Measurements from ENCODE around the gene IFI44.
A peak's percentile ranks its signal among the peaks of the same experiment; 100 is the strongest.

The IFI44 gene, protein sequence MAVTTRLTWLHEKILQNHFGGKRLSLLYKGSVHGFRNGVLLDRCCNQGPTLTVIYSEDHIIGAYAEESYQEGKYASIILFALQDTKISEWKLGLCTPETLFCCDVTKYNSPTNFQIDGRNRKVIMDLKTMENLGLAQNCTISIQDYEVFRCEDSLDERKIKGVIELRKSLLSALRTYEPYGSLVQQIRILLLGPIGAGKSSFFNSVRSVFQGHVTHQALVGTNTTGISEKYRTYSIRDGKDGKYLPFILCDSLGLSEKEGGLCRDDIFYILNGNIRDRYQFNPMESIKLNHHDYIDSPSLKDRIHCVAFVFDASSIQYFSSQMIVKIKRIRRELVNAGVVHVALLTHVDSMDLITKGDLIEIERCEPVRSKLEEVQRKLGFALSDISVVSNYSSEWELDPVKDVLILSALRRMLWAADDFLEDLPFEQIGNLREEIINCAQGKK

DNA sequence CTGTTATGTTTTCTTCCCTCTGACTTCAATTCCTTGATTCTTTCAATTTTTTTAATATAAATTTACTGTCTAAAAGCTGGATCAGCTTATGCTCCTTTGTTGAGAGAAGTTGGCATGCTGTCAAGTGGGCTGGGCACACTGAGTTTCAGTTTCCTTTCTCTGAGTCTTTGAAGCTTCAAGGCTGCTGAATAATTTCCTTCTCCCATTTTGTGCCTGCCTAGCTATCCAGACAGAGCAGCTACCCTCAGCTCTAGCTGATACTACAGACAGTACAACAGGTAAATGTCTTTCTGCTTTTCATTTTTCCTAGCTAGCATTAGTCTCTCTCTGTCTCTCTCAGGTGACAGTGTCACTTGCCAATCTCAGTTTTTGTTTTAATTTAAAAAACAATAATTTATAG is at the start of gene IFI44:
Gene IFI44, plus strand, starts transcription at position 204 of the 400 bp plus-strand sequence. CDS start 365 bp downstream, outside the sequence.
- DNase-seq (ENCODE audit: low spot score), result peak; percentile 75

DNA sequence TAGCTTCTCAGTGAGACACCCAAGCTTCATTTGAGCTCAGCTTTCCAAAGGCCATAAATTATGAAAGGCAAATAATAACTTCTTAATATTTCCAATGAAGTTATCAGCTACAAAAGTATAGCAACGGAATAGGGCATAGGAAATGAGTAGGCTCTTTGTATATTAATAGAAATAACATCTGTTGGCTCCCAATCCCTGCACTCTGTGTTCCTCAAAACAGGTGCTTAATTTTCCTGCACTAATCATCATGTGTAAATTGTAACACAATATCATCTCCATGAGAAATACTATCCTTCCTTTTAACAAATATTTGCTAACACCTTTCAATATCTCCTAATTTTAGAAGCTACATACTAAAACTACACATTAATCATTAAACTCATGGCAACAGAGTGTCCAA is 48.6 kb upstream of the IFI44 start:
- no peak for DNase-seq (ENCODE audit: low spot score)

DNA sequence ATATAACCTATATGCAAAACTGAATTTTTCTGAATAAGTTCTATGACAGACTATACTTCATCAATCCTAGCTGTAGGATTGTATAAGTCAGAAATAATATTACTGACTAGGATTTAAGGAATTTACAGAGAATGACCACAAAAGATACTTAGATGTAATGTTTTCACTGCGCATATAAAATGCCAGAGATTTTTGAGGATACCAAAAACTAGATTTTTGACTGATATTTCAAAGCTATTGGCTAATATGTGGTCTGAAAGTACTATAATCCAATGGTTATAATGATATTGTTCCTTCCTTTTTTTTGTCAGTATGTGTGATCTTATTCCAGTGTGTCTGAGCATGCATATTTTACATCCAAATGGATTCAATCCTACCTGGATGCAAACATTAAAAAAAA is 46.4 kb upstream of the IFI44 start:
- no peak for DNase-seq (ENCODE audit: low spot score)

DNA sequence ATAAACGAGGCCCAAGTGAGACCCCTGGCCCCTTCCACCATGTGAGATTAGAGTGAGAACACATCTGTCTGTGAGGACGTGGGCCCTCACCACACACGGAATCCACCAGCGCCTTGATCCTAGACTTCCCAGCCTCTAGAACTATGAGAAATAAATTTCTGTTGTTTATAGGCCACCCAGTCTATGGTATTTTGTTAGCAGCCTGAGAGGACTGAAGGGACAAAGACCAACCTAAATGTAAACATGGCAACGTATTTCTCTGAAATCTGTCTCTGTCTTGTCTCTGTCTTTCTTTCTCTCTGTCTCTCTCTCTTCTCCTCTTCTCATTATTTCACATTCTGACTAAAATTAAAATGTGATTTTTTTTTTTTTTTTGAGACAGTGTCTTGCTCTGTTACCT is 45.0 kb upstream of the IFI44 start:
- DNase-seq (ENCODE audit: low spot score), result no peak

DNA sequence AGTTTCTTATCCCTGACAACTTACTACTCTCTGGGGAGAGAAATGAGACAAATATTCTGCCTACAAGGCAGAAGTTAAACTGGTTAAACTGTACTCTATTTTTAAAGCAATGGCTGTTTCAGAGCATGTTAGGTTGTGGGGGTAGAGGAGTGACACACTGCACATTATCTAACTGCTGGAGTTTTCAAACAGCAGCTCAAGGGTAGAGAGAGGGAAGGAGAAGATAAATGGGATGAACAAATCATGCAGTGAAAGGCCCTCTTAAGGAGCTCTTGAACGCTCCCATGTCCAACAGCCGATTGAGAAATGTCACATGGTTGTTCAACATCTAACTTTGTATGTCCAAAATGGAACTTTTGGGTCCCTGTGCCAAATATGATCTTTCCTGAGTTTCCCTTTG is 43.4 kb upstream of the IFI44 start:
- no peak for DNase-seq (ENCODE audit: low spot score)

DNA sequence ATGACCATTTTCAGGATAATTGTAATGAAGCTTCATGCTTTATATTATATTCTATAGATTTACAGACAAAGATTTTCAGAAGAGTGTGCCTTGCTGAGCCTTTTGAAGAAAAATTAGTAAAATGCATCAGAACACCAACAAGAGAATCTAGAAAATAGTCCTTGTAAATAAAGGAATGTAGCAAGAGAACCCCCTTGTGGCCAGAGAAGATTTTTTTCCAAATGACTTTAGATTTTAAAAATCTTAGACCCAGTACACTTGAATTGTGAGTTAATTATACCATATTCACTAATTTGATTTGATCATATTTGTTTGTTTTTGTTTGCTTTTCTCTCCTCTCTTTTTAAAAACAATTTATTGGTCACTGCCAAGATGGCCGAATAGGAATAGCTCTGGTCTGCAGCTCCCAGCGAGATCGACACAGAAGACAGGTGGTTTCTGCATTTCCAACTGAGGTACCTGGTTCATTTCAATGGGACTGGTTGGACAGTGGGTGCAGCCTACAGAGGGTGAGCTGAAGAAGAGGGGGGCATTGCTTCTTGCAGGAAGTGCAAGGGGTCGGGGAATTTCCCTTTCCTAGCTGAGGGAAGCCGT is 42.2 kb upstream of the IFI44 start:
- DNase-seq (ENCODE audit: low spot score), result no peak

DNA sequence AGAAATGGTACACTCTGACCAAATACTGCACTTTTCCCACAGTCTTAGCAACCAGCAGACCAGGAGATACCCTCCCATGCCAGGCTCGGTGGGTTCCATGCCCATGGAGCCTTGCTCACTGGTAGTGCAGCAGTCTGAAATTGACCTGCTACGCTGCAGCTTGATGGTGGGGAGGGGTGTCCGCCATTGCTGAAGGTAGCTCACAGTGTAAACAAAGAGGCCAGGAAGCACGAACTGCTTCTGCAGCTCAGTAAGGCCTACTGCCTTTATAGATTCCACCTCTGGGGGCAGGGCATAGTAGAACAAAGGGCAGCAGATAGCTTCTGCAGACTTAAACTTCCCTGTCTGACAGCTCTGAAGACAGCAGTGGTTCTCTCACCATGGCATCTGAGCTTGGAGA is 41.7 kb upstream of the IFI44 start:
- DNase-seq (ENCODE audit: low spot score), result no peak

DNA sequence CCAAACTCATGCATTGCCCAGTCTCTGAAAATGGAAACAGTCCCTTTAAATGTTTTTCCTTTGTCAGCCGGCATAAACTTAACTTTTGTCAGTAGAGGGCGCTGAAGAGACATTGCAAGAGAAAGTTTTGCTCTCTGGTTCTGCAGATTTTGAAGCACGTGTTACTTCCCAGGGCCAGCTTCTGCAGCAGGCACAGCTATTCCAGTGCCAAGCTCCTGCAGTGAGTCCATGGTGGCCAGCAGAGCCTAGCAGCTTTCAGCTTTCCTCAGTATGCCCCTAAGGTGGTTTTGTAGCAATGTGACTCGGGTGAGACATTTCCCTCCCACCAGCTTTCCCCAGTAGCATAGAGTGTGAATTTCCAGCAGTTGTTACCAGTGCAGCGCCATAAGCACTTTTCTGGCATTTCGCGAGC is 32.0 kb upstream of the IFI44 start:
- peak; percentile 86 for DNase-seq (ENCODE audit: low spot score)

DNA sequence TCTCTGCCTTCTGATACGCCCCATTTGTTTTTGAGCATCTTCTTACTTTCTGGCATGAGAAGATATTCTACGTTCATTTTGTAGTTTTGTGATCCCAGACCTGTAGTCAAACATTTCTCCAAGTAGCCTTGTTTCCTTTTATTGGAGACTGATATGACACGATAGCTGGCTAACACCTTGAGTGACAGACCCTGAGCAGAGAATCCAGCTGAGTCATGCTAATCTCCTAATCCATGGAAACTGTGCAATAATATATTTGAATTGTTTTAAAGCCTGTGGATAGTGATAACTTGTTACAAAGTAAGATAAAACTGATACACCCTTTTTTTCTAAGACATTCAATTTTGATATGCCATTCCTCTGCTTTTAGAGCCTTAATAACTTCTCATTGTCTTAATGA is 30.6 kb upstream of the IFI44 start:
- no peak for DNase-seq (ENCODE audit: low spot score)

DNA sequence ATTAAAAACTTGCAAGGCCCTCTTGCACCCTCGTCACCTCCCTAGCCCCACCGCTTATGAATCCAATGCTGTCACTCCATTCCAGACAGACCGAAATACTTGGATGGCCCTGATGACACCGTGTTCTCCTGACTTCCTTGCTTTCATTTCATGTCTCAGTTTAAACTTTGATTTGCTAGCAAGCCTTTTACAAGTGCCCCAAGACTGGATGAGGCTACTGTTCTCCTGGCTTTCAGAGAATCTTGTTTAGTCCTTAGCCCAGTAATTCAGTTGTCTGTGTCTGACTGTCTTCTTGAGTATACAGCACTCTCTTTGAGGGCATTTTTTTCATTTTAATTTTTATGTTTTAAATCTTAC is 30.2 kb upstream of the IFI44 start:
- DNase-seq (ENCODE audit: low spot score), result no peak

DNA sequence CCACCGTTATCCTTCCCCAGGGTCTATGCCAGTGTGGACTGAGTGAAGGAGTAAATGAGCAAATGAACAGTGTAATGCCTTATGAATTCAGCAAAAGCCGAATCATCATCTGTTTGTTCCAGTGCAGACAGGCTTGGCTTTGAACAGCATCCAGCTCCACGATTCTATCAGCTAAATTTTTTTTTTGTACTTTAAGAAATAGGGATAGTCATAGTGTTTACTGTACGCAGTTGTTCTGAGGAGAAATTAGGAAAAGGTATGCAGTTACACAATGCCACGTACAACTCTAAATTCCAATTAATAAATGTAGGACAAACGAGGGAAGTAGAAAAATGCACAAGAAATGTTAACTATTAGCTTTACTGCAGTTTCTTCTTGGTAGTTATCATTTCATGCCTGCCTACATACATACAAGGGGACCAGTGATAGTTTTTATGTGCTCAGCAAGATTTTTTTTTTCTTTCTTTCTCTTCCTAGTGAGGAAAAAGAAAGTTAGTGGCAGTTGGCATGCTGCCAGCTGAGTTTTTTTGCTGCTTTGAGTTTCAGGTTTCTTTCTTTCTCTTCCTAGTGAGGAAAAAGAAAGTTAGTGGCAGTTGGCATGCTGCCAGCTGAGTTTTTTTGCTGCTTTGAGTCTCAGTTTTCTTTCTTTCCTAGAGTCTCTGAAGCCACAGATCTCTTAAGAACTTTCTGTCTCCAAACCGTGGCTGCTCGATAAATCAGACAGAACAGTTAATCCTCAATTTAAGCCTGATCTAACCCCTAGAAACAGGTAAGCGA is 29.6 kb upstream of the IFI44 start, which contains the start of gene IFI44L:
Gene IFI44L, plus strand, starts transcription at position 646 of the 777 bp plus-strand sequence. CDS start 7,468 bp downstream, outside the sequence.
- DNase-seq (ENCODE audit: low spot score), result peak; percentile 54

DNA sequence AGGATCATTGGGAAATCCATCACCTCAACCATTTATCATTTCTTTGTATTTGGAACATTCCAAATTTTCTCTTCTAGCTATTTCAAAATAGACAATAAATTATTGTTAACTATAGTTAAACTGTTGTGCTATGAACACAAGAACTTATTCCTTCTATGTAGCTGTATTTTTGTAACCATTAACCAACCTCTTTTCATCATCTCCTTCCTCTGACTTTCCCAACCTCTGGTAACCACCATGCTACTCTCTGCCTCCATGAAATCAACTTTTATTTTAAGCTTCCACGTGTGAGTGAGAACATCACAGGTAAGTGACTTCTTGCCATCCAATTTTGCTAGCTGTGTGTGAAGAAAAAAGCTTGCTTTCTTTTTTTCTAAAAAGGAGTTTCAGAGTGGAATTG is 29.0 kb upstream of the IFI44 start:
- no peak for DNase-seq (ENCODE audit: low spot score)

DNA sequence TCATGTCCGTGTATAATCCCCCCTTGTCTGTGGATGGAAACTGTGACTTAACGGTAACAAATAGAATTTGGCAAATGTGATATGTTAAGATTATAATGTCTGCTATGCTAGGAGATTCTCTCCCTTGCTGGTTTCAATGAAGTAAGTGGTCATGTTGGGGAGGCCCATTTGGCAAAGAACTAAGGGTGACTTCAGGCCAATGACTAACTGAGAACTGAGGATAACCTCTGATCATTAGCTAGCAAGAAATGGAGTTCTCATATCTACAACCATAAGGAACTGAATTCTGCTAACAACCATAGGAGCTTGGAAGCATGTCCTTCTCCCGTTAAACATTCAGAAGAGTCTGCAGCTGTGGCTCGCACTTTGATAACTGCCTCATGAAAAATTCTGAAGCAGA is 27.1 kb upstream of the IFI44 start:
- no peak for DNase-seq (ENCODE audit: low spot score)

DNA sequence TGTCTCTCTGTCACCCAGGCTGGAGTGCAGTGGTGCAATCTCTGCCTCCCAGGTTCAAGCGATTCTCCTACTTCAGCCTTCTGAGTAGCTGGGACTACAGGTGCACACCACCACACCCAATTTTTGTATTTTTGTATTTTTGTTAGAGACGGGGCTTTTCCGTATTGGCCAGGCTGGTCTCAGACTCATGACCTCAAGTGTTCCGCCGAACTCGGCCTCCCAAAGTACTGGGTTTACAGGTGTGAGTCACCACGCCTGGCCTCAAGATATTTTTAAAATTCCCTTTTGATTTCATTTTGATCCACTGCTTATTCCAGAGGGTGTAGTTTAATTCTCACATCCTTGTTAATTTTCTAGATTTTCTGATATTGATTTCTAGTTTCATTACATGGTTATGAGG is 25.6 kb upstream of the IFI44 start:
- DNase-seq (ENCODE audit: low spot score), result no peak

DNA sequence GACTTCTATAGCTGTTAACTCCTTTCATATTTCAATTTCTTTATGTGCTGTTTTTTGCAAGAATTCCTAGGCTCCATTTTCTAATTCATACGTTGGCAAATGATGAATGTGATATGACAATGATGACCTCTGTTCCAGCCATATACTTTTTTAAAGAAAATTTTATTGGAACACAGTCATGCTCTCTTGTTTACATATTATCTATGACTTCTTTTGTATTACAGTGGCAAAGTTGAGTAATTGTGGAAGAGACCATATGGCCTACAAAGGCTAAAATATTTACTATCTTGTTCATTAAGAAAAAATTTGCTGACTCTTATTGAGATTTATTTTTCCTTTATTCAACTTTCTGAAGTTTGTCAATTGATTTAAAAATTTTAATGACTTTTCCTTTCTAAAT is 22.3 kb upstream of the IFI44 start:
- no peak for DNase-seq (ENCODE audit: low spot score)

DNA sequence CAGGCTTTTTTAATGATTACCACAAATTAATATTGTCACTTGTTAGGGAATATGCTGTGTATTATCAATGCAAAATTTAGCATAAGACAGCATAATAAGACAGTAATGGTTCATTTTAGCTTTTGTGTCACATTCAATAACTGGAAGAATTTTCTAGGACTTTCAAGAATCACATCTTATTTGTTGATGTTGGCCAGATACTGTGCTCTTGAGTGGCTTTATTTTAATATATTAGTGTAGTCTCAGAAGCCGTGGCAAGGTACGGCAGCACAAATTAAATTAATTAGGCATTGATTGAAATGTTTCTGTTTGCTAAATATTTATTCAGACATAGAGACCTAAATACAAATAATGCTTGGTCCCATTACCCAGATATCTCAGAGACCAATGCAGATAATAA is 19.0 kb upstream of the IFI44 start:
- no peak for DNase-seq (ENCODE audit: low spot score)

DNA sequence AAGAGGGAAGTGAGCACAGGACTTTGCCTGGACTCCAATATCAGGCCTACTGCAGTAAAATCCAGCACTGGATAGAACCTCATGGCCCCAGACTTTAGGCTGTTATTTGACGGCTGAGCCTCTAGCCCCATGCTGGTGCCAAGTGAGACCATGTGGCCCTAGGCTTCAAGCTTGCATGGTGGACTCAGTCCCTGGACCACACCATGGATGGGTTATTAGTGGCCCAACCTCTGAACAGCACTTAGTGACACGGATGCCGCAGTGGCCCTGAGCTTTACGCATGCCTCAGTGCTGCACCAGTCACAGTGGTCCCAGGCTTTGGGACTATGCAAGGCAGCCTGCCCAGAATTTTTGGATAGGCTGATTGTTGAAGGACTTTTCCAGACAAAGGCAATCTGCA is 16.4 kb upstream of the IFI44 start:
- DNase-seq (ENCODE audit: low spot score), result no peak

DNA sequence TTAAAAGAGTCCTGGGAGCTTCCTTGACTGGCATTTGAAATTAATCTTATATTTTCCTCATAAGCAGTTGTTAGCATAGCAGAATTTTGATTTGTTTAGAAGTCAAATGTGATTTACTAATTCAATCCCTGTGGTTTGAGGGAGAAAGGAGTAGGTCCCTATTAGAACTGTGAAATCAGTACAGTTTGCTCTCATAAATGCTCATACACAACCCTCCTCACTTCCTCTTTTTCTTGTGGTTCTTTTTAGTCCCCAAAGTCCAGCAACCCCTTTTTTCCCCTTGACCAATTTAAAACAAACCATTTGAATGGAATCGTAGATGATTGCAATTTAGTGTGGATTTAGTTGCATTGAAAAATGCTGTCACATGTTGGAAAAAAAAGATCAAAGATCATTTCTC is 9.2 kb upstream of the IFI44 start:
- DNase-seq (ENCODE audit: low spot score), result no peak

DNA sequence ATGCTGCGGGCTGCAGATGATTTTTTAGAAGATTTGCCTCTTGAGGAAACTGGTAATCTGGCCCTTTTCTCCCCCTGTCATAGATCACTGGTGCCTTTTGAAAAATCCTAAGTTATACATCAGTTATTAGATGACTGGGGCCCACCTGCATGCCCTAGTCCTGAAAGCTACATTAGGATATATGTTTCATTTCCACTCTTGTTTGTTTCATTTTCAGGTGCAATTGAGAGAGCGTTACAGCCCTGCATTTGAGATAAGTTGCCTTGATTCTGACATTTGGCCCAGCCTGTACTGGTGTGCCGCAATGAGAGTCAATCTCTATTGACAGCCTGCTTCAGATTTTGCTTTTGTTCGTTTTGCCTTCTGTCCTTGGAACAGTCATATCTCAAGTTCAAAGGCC is 8.1 kb upstream of the IFI44 start:
- DNase-seq (ENCODE audit: low spot score), result no peak

DNA sequence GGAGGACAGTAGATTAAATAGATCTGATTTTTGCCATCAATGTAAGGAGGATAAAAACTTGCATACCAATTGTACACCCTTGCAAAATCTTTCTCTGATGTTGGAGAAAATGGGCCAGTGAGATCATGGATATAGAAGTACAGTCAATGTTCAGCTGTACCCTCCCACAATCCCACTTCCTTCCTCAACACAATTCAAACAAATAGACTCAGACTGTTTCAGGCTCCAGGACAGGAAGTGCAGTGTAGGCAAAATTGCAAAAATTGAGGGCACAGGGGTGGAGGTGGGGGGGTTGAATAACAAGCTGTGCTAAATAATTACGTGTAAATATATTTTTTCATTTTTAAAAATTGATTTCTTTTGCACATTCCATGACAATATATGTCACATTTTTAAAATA is 3.9 kb upstream of the IFI44 start:
- DNase-seq (ENCODE audit: low spot score), result peak; percentile 49

DNA sequence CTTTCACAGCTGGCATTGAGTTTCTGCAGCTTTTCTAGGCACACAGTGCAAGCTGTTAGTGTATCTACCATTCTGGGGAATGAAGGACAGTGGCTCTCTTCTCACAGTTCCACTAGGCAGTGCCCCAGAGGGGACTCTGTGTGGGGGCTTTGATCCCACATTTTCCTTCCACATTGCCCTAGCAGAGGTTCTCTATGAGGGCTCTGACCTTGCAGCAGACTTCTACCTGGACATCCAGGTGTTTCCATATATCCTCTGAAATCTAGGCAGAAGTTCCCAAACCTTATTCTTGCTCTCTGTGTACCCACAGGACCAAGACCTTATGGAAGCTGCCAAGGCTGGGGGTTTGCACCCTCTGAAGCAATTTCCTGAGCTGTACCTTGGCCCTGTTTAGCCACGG is 2.4 kb upstream of the IFI44 start:
- DNase-seq (ENCODE audit: low spot score), result no peak

DNA sequence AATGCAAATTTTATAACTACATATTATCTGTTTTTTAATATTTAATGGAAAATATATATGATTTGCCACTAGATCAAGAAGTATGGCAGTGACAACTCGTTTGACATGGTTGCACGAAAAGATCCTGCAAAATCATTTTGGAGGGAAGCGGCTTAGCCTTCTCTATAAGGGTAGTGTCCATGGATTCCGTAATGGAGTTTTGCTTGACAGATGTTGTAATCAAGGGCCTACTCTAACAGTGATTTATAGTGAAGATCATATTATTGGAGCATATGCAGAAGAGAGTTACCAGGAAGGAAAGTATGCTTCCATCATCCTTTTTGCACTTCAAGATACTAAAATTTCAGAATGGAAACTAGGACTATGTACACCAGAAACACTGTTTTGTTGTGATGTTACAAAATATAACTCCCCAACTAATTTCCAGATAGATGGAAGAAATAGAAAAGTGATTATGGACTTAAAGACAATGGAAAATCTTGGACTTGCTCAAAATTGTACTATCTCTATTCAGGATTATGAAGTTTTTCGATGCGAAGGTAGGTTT is 556 bp downstream of the IFI44 start:
- DNase-seq (ENCODE audit: low spot score), result no peak

DNA sequence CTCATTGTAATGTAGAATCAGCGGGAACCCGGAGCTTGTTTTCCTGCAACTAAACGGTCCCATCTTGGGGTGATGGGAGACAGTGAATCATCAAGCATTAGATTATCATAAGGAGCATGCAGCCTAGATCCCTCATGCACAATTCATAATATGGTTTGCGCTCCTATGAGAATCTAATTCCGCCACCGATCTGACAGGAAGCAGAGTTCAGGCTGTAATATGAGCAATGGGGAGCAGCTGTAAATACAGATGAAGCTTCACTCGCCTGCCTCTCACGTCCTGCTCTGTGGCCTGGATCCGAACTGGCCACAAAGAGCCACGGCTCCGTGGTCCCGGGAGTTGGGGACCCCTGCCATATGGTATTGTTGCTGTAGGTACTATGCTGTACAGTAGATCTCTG is 1.6 kb downstream of the IFI44 start:
- DNase-seq (ENCODE audit: low spot score), result peak; percentile 32

Measured in CD4-positive, alpha-beta T cell treated with Interleukin-15 for 4 hours (primary cell).